ENCODE measurements around the gene SCPEP1. TPM values are rescaled to one million over a fixed set of nuclear protein-coding genes. Genes with fewer than 3 reads are reported as not detected.

The SCPEP1 gene
- total RNA-seq, 1 donor from 2014 or later, result 93.8 TPM

Other genes starting within 250 kb of the SCPEP1 start
- 1.1 TPM for gene C17orf67, start 144.2 kb upstream of the SCPEP1 start, total RNA-seq
- 3.0 TPM for gene DGKE, start 144.0 kb upstream of the SCPEP1 start, total RNA-seq
- gene TRIM25, start 64.1 kb upstream of the SCPEP1 start, total RNA-seq, result 22.5 TPM
- 8.7 TPM for gene COIL, start 17.1 kb upstream of the SCPEP1 start, total RNA-seq
- gene AKAP1, start 107.1 kb downstream of the SCPEP1 start, total RNA-seq, result 226 TPM

Measured in Right ventricle myocardium inferior (tissue), 1 donor.